Glomerular endothelial cell (primary cell): Measurements from ENCODE around the gene ZMYND8. TPM values are rescaled to one million over a fixed set of nuclear protein-coding genes. Genes with fewer than 3 reads are reported as not detected.
"Not testable (repeated sequence)": the region's sequence is repeated elsewhere in the genome, so short reads cannot be mapped to it uniquely, and the experiment has no call there.

Experiments
- DNase-seq: peaks from one replicate; pipeline ENCODE4 v3.0.0-alpha.2; 2011; ENCODE audit warnings: low read depth, low spot score; ENCODE audit errors: extremely low read depth
- total RNA-seq: library from RNA; depleted of rRNA; stranded (reverse); fragments of >200 nt; gene quantifications from 2 replicates; pipeline ENCODE4 v1.2.3, GENCODE V29; 2015

Gene ZMYND8
- total RNA-seq, 1 donor from 2014 or later: 44.0 TPM

DNA sequence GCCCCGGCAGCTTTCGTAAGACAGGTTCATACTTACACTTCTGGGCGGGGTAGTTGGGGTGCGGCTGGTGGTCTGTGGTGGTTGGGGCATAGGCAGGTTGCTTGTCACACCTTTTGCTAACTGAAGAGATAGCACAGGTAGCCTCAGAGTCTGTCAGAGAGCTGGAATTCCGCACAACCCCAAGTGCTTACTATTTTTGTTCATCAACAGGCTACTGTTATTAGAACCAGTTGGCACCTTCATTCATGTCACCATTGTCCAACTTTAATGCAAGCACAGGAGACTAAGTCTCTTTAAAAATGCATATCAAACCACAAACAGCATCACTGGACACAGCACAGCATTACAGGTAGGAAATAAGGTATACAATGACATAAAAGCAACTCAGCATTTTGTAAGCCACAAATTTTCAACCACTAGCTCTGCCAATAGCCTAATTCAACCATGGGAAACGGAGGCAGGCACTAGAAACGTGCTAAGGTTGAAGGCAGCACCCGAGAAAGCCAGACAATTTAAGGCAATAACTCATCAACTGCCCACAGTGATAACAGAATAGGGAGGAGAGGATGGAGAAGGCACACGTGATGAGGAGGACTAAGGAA lies 143.8 kb downstream of the ZMYND8 start:
- DNase-seq: no peak

DNA sequence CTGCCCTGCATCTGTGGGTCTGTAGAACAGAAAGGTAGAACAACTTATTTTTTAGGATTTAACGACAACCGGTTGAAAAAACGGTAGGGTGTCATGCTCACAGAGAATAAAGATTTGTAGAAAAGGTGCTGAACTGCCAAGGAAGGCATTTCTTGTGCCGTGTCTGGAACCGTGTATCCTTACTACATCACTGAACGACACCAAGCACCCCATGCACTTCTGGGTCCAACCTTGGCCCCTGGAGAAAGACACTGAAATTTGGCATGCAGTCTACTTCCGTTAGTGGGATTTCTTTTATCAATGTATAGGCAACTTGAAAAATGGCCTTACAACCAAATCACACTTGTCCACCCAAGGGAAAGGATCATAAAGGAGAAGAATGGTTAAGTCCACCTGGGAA lies 145.5 kb downstream of the ZMYND8 start:
- DNase-seq: no peak

DNA sequence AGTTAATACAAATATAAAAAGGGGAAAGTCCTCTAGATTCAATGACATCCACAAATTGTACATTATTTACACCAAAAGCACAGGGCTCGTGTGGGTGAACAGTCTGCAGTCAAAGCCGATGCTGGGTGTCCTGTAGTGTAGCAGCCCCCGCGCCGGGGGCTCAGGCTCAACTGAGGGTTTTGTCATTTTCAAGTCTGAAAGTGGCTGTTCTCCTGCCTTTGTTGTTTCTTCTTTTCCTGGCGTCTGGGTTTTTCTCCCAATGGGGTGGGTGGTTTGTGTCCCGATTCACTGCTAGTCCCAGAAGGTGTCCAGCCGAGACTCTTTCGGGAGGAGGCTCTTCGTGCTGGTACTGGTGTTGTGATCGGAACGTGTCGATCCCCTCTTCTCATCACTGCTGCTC lies 146.0 kb downstream of the ZMYND8 start:
- DNase-seq: no peak

DNA sequence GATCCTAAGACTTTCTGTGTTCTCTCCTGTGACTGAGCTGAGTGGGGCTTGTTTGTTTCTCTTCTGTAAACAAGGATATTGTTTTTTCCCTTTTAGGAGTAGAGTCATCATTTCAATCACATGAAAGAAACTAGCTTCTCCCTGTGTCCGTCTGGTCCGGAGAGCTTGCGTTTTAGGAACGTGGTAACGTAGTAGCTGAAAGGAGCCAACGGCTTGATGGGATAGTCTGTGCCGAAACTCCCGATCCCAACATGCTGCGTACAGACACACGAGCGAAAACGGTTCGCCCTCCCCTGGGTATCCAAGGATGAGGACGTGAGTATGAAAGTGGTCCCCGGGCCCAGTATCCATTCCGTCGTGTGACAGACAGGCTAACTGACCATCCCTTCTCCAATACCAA lies 146.5 kb downstream of the ZMYND8 start:
- no peak for DNase-seq

DNA sequence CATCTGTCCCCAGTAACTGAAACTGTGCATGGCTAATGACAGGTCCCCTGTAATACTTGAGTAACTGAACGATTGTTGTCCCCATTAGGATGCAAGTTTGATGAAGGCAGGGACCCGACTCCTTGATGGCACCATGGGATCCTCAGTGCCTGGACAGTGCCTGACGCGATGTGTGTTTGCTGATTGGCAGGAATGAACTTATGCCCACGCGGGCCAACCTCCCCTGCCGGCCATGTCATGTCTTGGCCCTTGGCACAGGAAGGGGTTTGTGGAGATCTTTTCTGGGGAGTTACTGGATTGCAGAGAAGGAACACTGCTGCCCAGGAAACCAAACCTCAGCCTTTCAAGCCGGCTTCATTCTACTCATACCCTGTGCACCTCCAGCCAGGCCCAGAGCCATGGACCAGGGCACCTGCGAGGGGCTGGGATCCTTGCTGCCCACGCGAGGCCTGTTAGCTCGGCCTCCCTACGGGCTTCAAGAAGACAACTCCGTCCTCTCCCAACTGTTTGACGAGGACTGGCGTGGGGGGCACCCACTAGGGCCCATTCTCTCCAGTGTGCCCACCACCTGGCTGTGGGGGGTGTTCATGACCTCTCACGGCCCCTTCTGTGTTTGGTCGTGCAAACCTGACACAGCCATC lies 147.8 kb downstream of the ZMYND8 start:
- no peak for DNase-seq

DNA sequence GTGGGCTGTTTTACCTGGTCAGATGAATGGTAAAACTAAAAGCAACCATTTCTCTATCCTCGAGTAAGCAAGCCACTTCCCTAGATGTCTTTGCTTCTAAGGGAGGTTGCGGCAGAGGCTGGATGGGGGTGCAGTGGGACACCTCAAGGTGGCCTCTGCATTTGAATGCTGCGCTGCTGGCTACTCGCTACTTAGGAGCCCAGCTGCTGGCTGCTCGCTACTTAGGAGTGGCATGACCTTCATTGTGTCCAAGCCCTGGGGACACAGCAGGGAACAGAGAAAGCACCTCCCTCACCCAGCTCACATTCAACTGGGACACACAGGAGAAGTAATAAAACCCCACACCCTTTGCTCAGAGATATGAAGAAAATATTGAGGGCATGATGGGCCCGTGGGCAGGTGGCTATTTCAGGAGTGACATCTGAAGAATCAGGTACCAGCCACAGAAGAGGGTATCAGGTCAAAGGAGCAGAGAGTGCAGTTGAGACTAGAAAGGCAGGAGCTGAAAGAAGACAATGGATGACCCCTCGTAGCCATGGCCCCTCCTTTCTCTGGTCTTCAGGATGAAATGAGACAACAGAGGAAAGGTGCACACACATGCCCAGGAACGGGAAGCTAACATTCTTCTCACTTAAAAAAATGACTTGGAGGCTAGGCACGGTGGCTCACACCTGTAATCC lies 149.4 kb downstream of the ZMYND8 start:
- DNase-seq: no peak

DNA sequence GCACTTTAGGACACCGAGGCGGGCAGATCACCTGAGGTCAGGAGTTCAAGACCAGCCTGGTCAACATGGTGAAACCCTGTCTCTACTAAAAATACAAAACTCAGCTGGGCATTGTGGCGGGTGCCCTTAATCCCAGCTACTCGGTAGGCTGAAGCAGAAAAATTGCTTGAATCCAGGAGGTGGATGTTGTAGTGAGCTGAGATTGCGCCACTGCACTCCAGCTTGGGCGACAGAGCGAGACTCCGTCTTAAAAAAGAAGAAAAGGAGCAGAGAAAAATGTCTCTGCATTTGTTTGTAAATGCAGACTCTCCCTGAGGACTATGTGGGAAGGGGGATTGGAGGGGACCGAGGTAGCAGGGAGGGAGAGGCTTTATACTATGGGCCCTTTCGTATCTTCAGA lies 149.9 kb downstream of the ZMYND8 start:
- not testable (repeated sequence) for DNase-seq

DNA sequence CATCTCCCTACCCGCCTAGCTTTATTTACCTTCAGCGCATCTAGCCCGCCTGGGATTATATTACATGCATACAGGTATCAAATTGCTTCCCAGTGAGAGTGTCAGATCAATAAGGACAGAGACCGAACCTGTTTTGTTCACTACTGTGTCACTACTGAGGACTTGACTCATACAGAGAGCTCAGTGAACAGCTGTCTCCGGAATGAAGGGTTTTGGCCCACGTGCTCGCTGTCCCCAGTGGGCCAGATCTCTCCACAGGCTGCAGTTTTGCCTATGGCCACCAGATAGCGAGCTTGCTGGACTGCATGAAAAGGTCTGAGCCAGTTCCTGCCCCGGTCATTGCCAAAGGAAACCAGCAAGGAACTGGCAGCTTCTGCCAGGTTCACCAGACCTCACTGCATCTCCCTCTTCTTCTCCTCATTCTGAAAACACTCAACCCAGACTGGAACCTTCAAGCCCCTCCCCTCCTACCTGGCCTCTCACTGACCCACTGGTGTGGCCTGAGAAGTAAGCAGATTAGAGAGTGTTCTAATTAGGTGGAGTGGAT lies 150.8 kb downstream of the ZMYND8 start:
- no peak for DNase-seq

DNA sequence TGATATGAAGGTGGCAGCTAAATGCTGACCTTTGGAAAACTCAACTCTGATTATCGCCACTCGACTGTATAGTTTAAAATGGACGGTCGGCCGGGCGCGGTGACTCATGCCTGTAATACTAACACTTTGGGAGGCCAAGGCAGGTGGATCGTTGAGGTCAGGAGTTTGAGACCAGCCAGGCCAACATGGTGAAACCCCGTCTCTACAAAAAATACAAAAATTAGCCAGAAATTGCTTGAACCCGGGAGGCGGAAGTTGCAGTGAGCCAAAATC lies 151.7 kb downstream of the ZMYND8 start:
- not testable (repeated sequence) for DNase-seq

DNA sequence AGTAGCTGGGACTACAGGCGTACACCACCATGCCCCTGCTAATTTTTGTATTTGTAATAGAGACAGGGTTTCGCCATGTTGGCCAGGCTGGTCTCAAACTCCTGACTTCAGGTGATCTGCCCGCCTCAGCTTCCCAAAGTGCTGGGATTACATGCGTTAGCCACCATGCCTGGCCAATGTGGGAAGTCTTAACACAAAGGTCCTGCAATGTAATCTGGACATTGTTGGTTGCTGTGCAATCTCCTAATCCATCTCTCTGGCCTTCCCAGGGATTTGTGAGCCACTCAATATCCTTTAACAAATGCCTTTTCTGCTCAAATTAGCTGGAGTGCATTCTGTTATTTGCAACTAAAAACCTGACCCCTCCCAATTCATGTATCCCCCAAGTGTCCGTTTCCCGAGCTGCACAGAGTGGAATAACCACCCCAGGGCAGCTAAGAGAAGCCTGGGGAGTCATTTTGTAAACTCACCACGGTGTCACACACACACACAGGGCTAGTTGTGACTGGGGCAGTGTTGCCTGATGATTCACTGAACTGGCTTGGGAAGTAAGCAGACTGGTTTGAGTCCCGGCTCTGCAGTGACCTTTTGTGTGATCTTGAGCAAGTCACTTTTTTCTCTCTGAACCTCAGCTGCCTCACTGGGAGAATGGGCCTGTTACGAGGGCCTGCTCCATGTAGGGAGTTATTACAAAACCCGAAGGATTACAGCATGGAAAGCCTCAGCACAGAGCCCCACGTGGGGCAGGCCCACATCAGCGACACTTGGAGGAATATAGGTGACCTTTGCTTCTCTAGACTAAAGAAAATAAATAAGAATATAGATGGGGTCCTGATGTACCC lies 152.3 kb downstream of the ZMYND8 start:
- no peak for DNase-seq

DNA sequence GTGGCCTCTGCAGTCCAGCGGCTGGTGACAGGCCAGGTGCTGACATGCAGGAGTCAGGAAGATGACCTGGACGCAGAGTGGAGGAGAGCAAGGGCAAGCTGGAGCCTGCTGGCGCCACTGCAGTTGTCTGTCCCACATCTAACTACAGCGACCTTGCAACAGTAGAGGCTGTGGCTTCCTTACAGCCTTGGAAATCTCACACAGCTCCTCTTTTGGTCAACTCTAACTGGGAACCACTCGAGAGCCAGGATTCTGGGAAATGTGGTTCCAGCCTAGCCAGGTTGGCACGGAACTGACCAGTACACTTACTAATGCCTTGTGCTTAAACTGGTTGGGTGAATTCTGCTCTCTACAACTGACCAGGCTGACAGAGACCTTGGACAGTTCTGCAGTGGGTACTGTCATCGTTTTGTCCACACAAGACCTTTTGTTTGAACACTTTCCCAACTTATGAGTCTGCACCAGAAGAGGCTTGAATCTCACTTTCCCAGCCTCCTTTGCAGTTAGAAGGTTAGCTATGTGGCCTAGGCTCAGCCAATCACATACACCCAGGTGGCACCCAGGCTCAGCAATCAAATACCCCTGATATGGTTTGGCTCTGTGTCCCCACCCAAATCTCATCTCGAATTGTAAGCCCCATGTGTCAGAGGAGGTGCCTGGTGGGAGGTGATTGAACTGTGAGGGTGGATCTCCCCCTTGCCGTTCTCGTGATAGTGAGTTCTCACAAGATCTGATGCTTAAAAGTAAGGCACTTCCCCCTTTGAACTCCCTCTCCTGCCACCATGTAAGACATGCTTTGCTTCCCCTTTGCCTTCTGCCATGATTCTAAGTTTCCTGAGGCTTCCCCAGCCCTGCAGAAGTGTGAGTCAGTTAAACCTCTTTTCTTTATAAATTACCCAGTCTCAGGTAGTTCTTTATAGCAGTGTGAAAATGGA lies 153.5 kb downstream of the ZMYND8 start:
- no peak for DNase-seq

DNA sequence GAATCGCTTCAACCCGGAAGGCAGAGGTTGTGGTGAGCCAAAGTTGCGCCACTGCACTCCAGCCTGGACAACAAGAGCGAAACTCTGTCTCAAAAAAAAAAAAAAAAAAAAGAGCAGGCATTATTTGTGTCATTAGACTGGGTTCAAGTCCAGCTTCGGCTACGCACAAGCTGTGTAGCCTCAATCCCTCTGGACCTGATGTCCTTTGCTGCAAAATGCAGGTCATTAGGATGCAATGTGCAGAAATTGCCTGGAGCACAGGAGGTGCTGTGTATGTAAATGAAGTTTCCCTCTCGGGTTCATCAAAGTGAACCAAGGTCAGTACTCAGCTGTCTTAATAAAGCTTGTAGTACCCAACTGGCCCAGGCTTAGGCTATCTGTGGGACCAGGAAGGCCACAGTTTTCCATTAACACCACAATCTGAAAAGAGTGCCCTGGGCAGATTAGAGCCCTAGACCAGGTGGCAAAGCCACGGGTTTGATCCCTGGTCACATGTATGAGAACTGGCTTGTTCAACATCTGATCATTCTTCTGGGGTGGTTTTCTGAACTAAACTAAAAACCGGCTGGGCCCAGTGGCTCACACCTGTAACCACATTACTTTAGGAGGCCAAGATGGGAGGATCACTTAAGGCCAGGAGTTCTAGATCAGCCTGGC lies 155.3 kb downstream of the ZMYND8 start:
- DNase-seq: no peak

DNA sequence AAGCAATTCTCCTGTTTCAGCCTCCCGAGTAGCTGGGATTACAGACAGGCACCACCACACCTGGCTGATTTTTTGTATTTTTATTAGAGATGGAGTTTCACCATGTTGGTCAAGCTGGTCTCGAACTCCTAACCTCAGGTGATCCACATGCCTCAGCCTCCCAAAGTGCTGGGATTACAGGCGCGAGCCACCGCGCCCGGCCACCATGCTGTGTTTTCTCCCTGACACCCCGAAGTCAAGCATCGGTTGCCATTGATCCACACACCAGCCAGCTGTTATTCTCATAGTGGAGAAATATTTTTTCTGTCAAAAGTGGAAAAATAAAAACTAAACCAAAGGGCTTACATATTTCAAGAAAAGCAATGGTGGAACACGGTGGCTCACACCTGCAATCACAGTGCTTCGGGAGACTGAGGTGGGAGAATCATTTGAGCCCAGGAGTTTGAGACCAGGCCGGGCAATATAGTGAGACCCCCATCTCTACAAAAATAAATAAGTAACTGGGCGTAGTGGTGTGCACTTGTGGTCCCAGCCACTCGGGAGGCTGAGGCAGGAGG lies 157.4 kb downstream of the ZMYND8 start:
- no peak for DNase-seq

DNA sequence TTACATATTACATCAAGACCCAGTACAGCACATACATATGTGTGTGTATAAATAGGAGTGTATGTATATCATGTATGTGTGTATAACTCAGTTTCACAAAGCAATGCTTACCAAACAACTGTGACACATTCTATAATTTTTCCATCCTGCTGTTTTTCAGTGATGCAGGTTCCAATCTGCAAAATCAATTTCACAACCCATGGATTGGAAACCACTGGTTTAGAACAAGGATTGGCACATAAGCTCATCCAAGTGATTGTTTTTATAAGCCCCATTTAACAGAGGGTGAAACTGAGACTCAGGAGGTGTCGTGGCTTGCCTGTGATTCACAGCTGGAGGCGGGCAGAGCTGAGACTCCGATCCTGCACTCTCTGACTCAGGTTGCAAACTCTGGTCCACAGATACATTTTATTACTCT lies 158.2 kb downstream of the ZMYND8 start:
- DNase-seq: no peak

DNA sequence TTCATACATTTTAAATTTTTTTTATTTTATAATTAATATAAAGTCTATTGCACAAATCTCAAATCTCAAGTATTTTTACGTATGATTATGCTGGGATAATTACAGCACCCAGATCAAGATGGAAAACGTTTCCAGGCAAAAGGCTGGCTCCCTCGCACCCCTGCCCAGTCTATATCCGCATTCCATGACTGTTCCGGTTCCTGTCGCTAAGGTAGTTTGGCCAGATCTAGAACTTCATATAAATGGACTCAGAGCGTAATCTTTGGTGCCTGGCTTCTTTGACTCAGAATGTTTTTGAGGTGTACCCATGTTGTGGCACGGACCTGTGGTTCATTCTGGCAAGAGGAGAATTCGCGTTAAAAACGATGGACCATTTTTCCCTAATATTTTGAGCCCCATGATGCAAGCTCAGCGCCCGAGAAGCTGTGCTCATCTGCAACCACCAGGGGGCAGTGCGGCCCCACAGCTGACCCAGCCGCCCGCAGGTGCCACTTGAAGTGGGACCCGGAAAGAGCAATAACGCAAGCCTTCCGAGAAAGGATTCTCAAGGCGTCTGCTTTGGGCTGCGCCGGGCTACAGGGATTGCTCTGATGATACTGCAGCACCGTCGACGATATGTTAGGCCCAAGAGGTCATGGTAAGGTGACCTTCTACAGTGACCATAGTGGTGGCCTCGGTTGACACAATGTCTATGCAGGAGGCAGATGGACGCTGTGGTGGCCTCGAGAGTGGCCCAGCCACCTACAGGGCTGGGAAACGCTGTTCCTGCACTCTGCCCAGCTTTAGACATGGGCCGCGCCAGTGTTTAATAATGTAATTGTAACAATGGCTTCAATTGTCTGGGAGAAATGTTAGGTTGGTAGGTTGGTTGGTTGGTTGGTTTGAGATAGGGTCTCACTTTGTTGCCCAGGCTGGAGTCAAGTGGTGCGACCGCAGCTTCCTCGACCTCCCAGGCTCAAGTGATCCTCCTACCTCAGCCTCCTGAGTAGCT lies 160.1 kb downstream of the ZMYND8 start:
- DNase-seq: no peak

DNA sequence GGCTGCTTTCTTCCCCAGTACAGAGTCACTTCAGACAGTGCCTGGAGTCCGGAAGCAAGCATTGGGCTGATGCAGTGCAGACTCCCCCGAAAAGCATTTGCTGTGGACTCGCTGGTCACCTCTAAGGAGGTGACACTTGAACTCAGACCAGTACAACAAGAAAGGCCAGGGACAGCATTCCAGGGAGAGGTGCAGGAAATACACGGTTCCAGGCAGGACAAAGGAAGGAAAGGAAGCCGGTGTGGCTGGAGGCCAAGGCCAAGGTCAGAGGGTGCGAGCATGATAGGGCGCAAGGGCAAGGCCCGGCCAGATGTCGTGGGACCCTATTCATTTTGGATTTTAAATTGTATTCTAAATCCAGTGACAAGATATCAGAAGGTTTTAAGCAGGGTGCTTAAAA lies 160.9 kb downstream of the ZMYND8 start:
- no peak for DNase-seq

DNA sequence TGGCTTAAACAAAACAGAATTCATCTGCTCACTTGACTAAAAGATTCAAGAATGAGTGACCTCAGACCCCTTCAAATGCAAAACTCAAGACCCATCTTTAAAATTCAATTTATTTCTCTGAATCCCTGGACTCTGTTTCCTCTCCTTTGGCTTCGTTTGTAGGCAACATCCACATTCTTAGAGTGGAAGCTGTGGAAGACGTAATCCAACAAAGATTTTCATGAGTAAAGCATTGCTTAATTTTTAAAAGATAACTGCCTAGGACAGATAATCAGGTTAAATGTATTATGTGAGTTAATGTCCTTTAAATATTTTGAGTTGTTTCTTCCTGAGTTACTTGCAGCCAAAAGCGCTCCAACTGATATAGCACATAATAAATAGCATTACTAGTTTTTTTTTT lies 164.5 kb downstream of the ZMYND8 start:
- no peak for DNase-seq

DNA sequence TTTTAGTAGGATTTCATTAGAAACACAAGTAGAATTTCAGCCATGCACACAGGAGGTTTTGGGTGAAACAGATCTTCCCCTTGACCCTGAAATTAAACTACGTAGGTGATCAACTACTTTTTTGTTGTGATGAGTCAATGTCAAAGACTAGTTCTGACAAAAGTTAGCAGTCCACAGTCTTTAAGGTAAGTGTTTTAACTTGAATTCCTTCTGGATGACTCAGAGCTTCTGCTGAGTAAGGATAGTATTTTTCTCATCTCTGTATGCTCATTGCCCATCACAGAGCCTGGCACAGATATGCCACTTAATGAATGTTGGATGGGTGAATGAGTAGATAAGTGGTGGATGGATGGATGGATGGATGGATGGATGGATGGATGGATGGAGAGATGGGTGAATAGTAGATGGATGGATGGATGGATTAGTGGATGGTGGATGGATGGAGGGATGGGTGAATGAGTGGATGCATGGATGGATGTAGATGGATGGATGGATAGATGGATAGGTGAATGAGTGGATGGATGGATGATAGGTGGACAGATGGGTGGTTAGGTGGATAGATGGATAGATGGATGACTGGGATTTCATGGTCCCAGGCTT lies 165.3 kb downstream of the ZMYND8 start:
- DNase-seq: no peak
